Activated T-cell treated with anti-CD3 and anti-CD28 coated beads, Interleukin-2, amount 50 U/mL, for 4 hours (primary cell): Measurements from ENCODE around the gene SH3GLB2. TPM values are rescaled to one million over a fixed set of nuclear protein-coding genes. Genes with fewer than 3 reads are reported as not detected.
"Not testable (repeated sequence)": the region's sequence is repeated elsewhere in the genome, so short reads cannot be mapped to it uniquely, and the experiment has no call there.

ENCODE experiments used
- ATAC-seq, 2 donors: fragments of 200-7000 bp; cut with Tn5 transposase; one replicate each; pipeline ENCODE4 v1.10.0; 2021
- DNase-seq: peaks from one replicate; pipeline ENCODE4 v3.0.0-alpha.2; 2020
- H3K27me3 Mint-ChIP-seq: one replicate; pipeline ENCODE4 v1.8.0; 2021; ENCODE audit warnings: low read depth, mixed read lengths
- H3K36me3 Mint-ChIP-seq: one replicate; pipeline ENCODE4 v1.8.0; 2022; ENCODE audit warnings: mixed read lengths; ENCODE audit not compliant: insufficient read depth
- H3K4me1 Mint-ChIP-seq: one replicate; pipeline ENCODE4 v1.8.0; 2021; ENCODE audit warnings: low read depth, mixed read lengths
- H3K4me3 Mint-ChIP-seq: one replicate; pipeline ENCODE4 v1.8.0; 2021; ENCODE audit warnings: mild to moderate bottlenecking, moderate library complexity, mixed read lengths
- H3K9me3 Mint-ChIP-seq: one replicate; pipeline ENCODE4 v1.8.0; 2021; ENCODE audit warnings: mixed read lengths
- total RNA-seq, 3 donors: library from RNA; stranded (reverse); gene quantifications; one replicate each; pipeline ENCODE4 v1.2.1, GENCODE V29; 2021

The SH3GLB2 gene
- total RNA-seq, 3 donors from 2014 or later = 37.5 to 43.2 (median 40.9) TPM

DNA sequence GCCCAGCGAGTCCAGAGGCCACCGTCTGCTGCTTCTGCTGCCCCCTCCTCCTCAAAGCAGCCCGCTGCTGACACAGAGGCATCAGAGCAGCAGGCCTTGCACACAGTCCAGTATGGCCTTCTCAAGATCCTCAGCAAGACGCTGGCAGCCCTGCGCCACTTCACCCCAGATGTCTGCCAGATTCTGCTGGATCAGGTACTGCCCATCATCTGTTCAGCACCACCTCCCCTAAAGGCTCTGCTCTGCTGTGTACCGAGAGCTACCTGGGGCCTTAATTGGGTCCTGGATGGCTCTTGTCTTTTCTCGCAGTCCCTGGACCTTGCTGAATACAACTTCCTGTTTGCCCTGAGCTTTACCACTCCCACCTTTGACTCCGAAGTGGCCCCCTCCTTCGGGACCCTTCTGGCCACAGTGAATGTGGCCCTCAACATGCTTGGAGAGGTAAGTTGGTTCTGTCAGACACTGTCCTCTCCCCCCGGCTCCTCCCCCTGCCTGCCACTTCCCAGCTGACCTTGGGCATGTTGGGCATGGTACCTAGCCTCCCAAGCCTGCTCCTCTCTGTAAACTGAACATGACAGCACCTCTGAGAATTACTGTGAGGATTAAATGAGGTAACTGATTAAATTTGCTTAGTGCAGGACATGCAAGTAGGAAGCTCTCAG, 22.7 kb downstream of the SH3GLB2 start:
- no peaks in the 10 kb centered on the region for H3K4me1 Mint-ChIP-seq
- no peak overlapping the region for H3K4me3 Mint-ChIP-seq
- DNase-seq (no peak), ATAC-seq (no peak)
- H3K27me3 Mint-ChIP-seq = no peaks in the 10 kb centered on the region
- H3K9me3 Mint-ChIP-seq = no peaks in the 10 kb centered on the region
- H3K36me3 Mint-ChIP-seq = peaks cover 28% of the 10 kb centered on the region

- H3K4me1 Mint-ChIP-seq, H3K27me3 Mint-ChIP-seq, DNase-seq, H3K9me3 Mint-ChIP-seq, H3K4me3 Mint-ChIP-seq, ATAC-seq: not testable (repeated sequence)
- H3K36me3 Mint-ChIP-seq = peaks cover 32% of the 10 kb centered on the region
Observed at GRCh38 chr9:129004173-129004572, 24.0 kb downstream of the SH3GLB2 start.

- no peaks in the 10 kb centered on the region for H3K9me3 Mint-ChIP-seq
- H3K36me3 Mint-ChIP-seq = peaks cover 32% of the 10 kb centered on the region
- no peaks in the 10 kb centered on the region for H3K27me3 Mint-ChIP-seq
Observed at GRCh38 chr9:129002992-129003391, 25.1 kb downstream of the SH3GLB2 start.

GRCh38 chr9:129001504-129002325, 26.4 kb downstream of the SH3GLB2 start:
- Mint-ChIP-seq H3K36me3 (peaks cover 33% of the 10 kb centered on the region), H3K4me3 (no peak overlapping the region), H3K4me1 (no peaks in the 10 kb centered on the region), H3K27me3 (no peaks in the 10 kb centered on the region), H3K9me3 (no peaks in the 10 kb centered on the region)
- DNase-seq (no peak), ATAC-seq (no peak)

More at GRCh38 chr9:129002992-129003391, 25.1 kb downstream of the SH3GLB2 start:
- H3K4me1 Mint-ChIP-seq = no peaks in the 10 kb centered on the region
- H3K4me3 Mint-ChIP-seq = no peak overlapping the region
- DNase-seq = no peak
- no peak for ATAC-seq

GRCh38 chr9:128999581-129000206, 28.4 kb downstream of the SH3GLB2 start:
- Mint-ChIP-seq H3K4me1 (peaks cover 9% of the 10 kb centered on the region), H3K9me3 (no peaks in the 10 kb centered on the region), H3K4me3 (no peak overlapping the region), H3K36me3 (peaks cover 38% of the 10 kb centered on the region), H3K27me3 (no peaks in the 10 kb centered on the region)
- DNase-seq = no peak
- ATAC-seq = no peak

DNA sequence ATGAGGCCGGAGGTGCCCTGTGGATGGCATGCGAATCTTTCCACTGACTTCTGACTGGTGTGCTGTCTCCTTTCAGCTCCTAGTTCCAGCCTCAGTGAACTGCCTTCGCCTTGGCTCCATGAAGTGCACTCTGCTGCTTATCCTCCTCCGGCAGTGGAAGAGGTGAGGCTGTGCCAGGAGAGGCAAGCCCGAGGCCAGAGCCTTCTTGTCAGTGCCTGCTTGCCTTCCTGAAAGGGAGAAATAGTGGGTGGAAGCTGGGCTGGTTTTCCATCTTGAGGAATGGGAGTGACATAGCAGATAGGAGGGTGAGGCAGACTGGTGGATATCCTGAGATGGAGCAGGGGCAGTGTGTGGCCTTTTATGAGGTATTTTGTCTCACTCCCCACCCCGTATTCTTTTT, 29.7 kb downstream of the SH3GLB2 start:
- DNase-seq (no peak), ATAC-seq (no peak)
- Mint-ChIP-seq H3K4me1 (peaks cover 12% of the 10 kb centered on the region), H3K27me3 (no peaks in the 10 kb centered on the region), H3K36me3 (peaks cover 50% of the 10 kb centered on the region), H3K9me3 (no peaks in the 10 kb centered on the region), H3K4me3 (no peak overlapping the region)

DNA sequence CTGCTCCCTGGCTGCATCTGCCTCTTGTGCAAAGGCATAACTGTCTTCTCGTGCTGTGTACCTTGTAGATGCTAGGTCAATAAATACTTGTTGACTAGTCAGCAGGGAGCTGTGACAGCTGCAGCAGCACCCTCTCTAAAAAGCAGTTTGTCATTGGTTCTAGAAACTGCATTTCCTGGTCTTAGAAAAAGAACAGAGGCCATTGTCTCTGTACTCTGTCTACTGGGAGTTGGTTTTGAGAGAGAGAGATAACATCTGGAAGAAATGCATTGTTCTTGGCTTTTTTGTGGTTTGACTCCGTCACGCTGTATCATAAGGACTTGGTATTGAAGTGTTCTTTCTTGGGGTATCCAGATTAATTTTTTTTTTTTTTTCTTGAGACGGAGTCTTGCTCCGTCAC, 32.3 kb downstream of the SH3GLB2 start:
- H3K27me3 Mint-ChIP-seq = no peaks in the 10 kb centered on the region
- H3K9me3 Mint-ChIP-seq = no peaks in the 10 kb centered on the region
- peaks cover 12% of the 10 kb centered on the region for H3K4me1 Mint-ChIP-seq
- DNase-seq (no peak), ATAC-seq (no peak)
- peaks cover 45% of the 10 kb centered on the region for H3K36me3 Mint-ChIP-seq
- H3K4me3 Mint-ChIP-seq = no peak overlapping the region

DNA sequence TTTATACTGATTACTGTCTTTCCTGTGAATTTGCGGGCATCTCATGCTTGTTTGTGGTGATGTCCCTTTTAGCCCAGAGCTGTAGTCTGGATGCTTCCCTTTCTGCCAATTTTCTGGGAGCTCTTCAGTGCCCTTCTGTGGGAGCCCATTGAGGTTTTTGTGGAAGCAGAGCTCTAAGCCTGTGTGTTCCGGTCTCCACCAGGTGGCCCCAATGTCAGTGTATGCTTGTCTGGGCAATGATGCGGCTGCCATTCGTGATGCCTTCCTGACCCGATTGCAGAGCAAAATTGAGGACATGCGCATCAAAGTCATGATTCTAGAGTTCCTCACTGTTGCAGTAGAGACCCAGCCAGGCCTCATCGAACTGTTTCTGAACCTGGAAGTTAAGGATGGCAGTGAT, 35.1 kb downstream of the SH3GLB2 start:
- DNase-seq = no peak
- Mint-ChIP-seq H3K4me1 (peaks cover 12% of the 10 kb centered on the region), H3K4me3 (no peak overlapping the region), H3K36me3 (peaks cover 48% of the 10 kb centered on the region), H3K27me3 (no peaks in the 10 kb centered on the region), H3K9me3 (no peaks in the 10 kb centered on the region)
- ATAC-seq = no peak

DNA sequence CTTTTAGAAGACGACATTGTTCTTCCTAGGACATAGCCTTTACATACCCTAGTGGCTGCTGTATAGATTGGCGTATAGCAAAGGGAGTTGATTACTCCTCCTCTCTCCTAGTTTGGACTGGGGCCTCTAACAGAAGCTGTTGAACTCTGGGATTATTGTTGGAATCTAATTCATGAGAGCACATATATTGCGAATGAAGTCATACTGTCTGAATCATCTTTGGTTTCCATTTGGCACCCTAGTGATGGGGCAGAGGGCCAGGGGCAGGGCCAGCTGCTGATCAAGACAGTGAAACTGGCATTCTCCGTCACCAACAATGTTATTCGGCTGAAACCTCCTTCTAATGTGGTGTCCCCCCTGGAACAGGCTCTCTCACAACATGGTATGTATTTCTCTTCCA, 40.3 kb downstream of the SH3GLB2 start:
- DNase-seq (no peak), ATAC-seq (no peak)
- Mint-ChIP-seq H3K9me3 (no peaks in the 10 kb centered on the region), H3K4me1 (no peaks in the 10 kb centered on the region), H3K4me3 (no peak overlapping the region), H3K27me3 (no peaks in the 10 kb centered on the region), H3K36me3 (peaks cover 39% of the 10 kb centered on the region)

- Mint-ChIP-seq H3K4me3 (no peak overlapping the region), H3K36me3 (peaks cover 42% of the 10 kb centered on the region), H3K9me3 (no peaks in the 10 kb centered on the region), H3K27me3 (no peaks in the 10 kb centered on the region), H3K4me1 (no peaks in the 10 kb centered on the region)
- DNase-seq (no peak), ATAC-seq (no peak)
Observed at GRCh38 chr9:128986671-128987070, 41.5 kb downstream of the SH3GLB2 start.

DNA sequence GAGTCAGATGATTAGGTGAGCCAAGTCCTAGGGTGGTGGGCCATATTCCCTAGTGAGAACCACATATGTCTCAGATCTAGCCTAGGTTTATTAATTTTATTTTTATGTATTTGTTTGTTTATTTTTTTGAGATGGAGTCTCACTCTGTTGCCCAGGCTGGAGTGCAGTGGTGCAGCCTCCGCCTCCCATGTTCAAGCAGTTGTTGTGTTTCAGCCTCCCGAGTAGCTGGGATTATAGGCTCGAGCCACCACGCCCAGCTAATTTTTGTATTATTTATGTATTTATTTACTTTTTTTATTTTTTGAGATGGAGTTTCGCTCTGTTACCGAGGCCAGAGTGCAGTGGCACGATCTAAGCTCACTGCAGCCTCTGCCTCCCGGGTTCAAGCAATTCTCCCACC, 44.6 kb downstream of the SH3GLB2 start:
- Mint-ChIP-seq H3K36me3 (peaks cover 57% of the 10 kb centered on the region), H3K4me3 (no peak overlapping the region), H3K27me3 (no peaks in the 10 kb centered on the region), H3K4me1 (no peaks in the 10 kb centered on the region), H3K9me3 (no peaks in the 10 kb centered on the region)
- ATAC-seq (no peak), DNase-seq (no peak)

GRCh38 chr9:128979111-128979510, 49.0 kb downstream of the SH3GLB2 start:
- DNase-seq (no peak), ATAC-seq (no peak)
- no peaks in the 10 kb centered on the region for H3K27me3 Mint-ChIP-seq
- no peaks in the 10 kb centered on the region for H3K9me3 Mint-ChIP-seq
- H3K4me3 Mint-ChIP-seq = no peak overlapping the region
- H3K4me1 Mint-ChIP-seq = no peaks in the 10 kb centered on the region
- peaks cover 45% of the 10 kb centered on the region for H3K36me3 Mint-ChIP-seq

DNA sequence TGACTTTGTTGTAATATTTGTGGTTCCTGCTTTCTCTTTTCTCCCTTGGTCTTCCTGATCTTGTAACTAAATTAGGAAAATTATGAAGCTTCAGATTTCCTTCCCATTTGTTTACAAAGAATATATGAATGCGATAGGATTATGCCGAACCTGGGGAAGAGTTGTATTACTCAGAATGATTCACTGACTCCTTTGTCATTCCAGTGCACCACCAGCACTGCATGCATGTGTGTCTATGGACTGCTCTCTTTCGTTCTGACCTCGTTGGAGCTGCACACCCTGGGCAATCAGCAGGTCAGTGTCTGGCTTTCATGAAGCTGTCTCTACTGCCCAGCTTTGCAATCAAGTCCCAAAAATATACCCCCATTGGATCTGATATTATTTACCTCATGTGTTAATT, 55.2 kb downstream of the SH3GLB2 start:
- Mint-ChIP-seq H3K9me3 (no peaks in the 10 kb centered on the region), H3K27me3 (no peaks in the 10 kb centered on the region), H3K36me3 (peaks cover 48% of the 10 kb centered on the region), H3K4me1 (no peaks in the 10 kb centered on the region), H3K4me3 (no peak overlapping the region)
- ATAC-seq = no peak
- DNase-seq = no peak

DNA sequence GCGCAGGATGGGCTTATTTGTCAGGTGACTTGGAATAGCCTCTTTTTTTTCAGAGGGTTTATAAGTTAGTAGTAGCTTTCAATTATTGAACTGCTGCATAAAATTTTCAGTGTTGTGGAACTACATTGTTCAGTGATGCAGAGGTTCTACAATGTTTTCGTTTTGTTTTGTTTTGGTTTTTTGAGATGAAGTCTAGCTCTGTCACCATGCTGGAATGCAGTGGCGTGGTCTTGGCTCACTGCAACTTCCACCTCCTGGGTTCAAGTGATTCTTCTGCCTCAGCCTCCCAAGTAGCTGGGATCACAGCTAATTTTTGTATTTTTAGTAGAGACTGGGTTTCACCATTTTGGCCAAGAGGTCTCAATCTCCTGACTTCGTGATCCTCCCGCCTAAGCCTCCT, 58.6 kb downstream of the SH3GLB2 start:
- H3K4me3 Mint-ChIP-seq = no peak overlapping the region
- no peaks in the 10 kb centered on the region for H3K27me3 Mint-ChIP-seq
- peaks cover 38% of the 10 kb centered on the region for H3K36me3 Mint-ChIP-seq
- H3K9me3 Mint-ChIP-seq = no peaks in the 10 kb centered on the region
- ATAC-seq (no peak), DNase-seq (no peak)
- no peaks in the 10 kb centered on the region for H3K4me1 Mint-ChIP-seq

DNA sequence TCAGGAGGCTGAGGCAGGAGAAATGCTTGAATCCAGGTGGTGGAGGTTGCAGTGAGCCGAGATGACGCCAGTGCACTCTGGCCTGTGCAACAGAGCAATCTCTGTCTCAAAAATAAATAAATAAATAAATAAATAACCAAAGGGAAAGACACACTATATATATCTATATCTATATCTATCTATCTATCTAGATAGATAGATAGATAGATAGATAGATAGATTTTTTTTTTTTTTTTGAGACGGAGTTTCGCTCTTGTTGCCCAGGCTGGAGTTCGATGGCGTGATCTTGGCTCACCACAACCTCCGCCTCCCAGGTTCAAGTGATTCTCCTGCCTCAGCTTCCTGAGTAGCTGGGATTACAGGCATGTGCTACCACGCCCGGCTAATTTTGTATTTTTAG, 66.7 kb downstream of the SH3GLB2 start:
- peaks cover 25% of the 10 kb centered on the region for H3K36me3 Mint-ChIP-seq
- not testable (repeated sequence) for H3K4me3 Mint-ChIP-seq, H3K4me1 Mint-ChIP-seq, DNase-seq, ATAC-seq, H3K9me3 Mint-ChIP-seq, H3K27me3 Mint-ChIP-seq
